K562 (cell line): Measurements from ENCODE around the gene LCE1E. TPM values are rescaled to one million over a fixed set of nuclear protein-coding genes. Genes with fewer than 3 reads are reported as not detected.

Source experiments
- ATAC-seq: fragments of 200-7000 bp; cut with Tn5 transposase; 3 replicates; pipeline ENCODE4 v1.9.1; 2020; ENCODE audit warnings: moderate library complexity
- BruUV-seq: library from RNA; stranded (reverse); fragments of 400-500 nt; replicated peaks from 2 replicates; lab custom pipeline; 2021; lab: Mats Ljungman, UMichigan
- CTCF ChIA-PET: fragments of 300-600 bp; formaldehyde crosslinking; extraction: SDS; loops from one replicate; lab custom pipeline; 2021; ENCODE audit warnings: low intra/inter-chr PET ratio; lab: Yijun Ruan, JAX
- POLR2A ChIA-PET: fragments of 300-600, 350-650 bp; sonication (Branson Sonifier 250); formaldehyde crosslinking; extraction: SDS; loops from one replicate; lab custom pipeline; 2021; ENCODE audit warnings: antibody characterized with exemption, inconsistent platforms; lab: Yijun Ruan, JAX
- DNase-seq, 4 experiments: peaks; one replicate each; pipeline versions ENCODE4 v3.0.0 to v3.0.0-alpha.2; 2011 to 2018; ENCODE audit warnings: low spot score in 3 of 4, mixed read lengths in 3 of 4; ENCODE audit errors: extremely low read depth in 1 of 4
- FAIRE-seq: peaks from 2 replicates; lab custom pipeline; 2011; peaks lifted over from hg19 to GRCh38; lab: Jason Lieb, UNC
- H2AFZ ChIP-seq: 2 replicates; pipeline ENCODE4 v1.6.0; 2011; ENCODE audit warnings: low read depth, low read length, control low read depth, inconsistent platforms
- H3K27ac ChIP-seq: fragments of 200-600 bp; 3 replicates; pipeline ENCODE4 v1.8.0; 2011; ENCODE audit warnings: low read depth, mild to moderate bottlenecking, control low read depth, inconsistent platforms, low read length, moderate library complexity, mixed read lengths; ENCODE audit errors: extremely low read depth
- H3K27me3 ChIP-seq, 2 experiments: fragments of 300-600 bp in 1 of 2; 2 replicates in 1 of 2; 3 replicates in 1 of 2; pipeline versions ENCODE4 v1.6.0 to v1.8.0; 2011; ENCODE audit warnings: inconsistent platforms in 2 of 2, low read length in 2 of 2, mild to moderate bottlenecking in 1 of 2, mixed read lengths in 1 of 2, moderate library complexity in 1 of 2; ENCODE audit not compliant: control insufficient read depth in 2 of 2, insufficient read depth in 2 of 2
- H3K36me3 ChIP-seq: fragments of 300-600 bp; 3 replicates; pipeline ENCODE4 v1.8.0; 2011; ENCODE audit warnings: mild to moderate bottlenecking, low read length, inconsistent platforms; ENCODE audit not compliant: control insufficient read depth, insufficient read depth
- H3K4me1 ChIP-seq, 2 experiments: fragments of 200-600 bp in 1 of 2; replicated peaks in 1 of 2; 2 replicates in 1 of 2; 3 replicates in 1 of 2; pipeline versions ENCODE4 v1.5.1 to v1.8.0; 2011; ENCODE audit warnings: inconsistent platforms in 2 of 2, low read length in 2 of 2, mild to moderate bottlenecking in 1 of 2, mixed read lengths in 1 of 2, moderate library complexity in 1 of 2; ENCODE audit not compliant: control insufficient read depth in 2 of 2, insufficient read depth in 2 of 2
- H3K4me2 ChIP-seq: 2 replicates; pipeline ENCODE4 v1.6.1; 2011; ENCODE audit warnings: low read length, control low read depth, inconsistent platforms, mixed read lengths; ENCODE audit not compliant: insufficient read depth
- H3K4me3 ChIP-seq: fragments of 200-600 bp; sonication (generic), shearing (Covaris generic); 2 replicates; pipeline ENCODE4 v1.5.1; 2016; ENCODE audit warnings: control low read depth, inconsistent platforms
- H3K79me2 ChIP-seq: fragments of 200-600 bp; 3 replicates; pipeline ENCODE4 v1.8.0; 2011; ENCODE audit warnings: low read length, inconsistent platforms; ENCODE audit not compliant: control insufficient read depth, insufficient read depth
- H3K9ac ChIP-seq, 2 experiments: 2 replicates each; pipeline versions ENCODE4 v1.6.0 to v1.6.1; 2011; ENCODE audit warnings: low read depth in 2 of 2, low read length in 2 of 2, control low read depth in 1 of 2, inconsistent platforms in 1 of 2, mild to moderate bottlenecking in 1 of 2, mixed read lengths in 1 of 2; ENCODE audit not compliant: insufficient read depth in 1 of 2
- H3K9me1 ChIP-seq: one replicate; pipeline ENCODE4 v1.6.0; 2011; ENCODE audit warnings: inconsistent platforms, mild to moderate bottlenecking, low read length, moderate library complexity; ENCODE audit not compliant: control insufficient read depth, insufficient read depth
- H3K9me3 ChIP-seq: replicated peaks from 2 replicates; pipeline ENCODE4 v1.5.1; 2011; ENCODE audit warnings: low read depth, low read length, inconsistent platforms; ENCODE audit not compliant: control insufficient read depth, insufficient read depth
- H4K20me1 ChIP-seq: replicated peaks from 2 replicates; pipeline ENCODE4 v1.6.1; 2011; ENCODE audit warnings: low read length, inconsistent platforms, mixed read lengths; ENCODE audit not compliant: control insufficient read depth, insufficient read depth
- CEBPG ChIP-seq, 3 experiments: fragments of 200-800 bp in 1 of 3; sonication (Bioruptor generic) in 1 of 3; sonication (generic) in 1 of 3; formaldehyde crosslinking in 1 of 3; IDR thresholded peaks in 2 of 3; conservative IDR thresholded peaks in 1 of 3; 2 replicates each; pipeline versions ENCODE4 v1.6.1 to v1.8.0; 2016 to 2022; ENCODE audit warnings: missing compliant biosample characterization in 2 of 3, missing genetic modification characterization in 2 of 3, mild to moderate bottlenecking in 1 of 3, missing genetic modification reagents in 1 of 3
- ELF4 ChIP-seq: fragments of 450-650 bp; formaldehyde crosslinking; IDR thresholded peaks from 2 replicates; pipeline ENCODE4 v1.4.0; 2022; ENCODE audit warnings: missing genetic modification characterization
- EZH2 ChIP-seq: IDR thresholded peaks from 2 replicates; pipeline ENCODE4 v1.6.1; 2012; ENCODE audit warnings: low read depth, mild to moderate bottlenecking, inconsistent platforms, low read length, borderline replicate concordance
- MED1 ChIP-seq: sonication (generic); formaldehyde crosslinking; IDR thresholded peaks from 2 replicates; pipeline ENCODE4 v1.8.1; 2023; ENCODE audit warnings: missing genetic modification reagents, borderline replicate concordance
- OTX1 ChIP-seq: fragments of 450-650 bp; formaldehyde crosslinking; IDR thresholded peaks from 2 replicates; pipeline ENCODE4 v1.4.0; 2022; ENCODE audit warnings: mild to moderate bottlenecking
- POLR2G ChIP-seq: fragments of 200-400 bp; formaldehyde crosslinking; IDR thresholded peaks from 2 replicates; pipeline ENCODE4 v1.6.1; 2017; ENCODE audit warnings: low read depth, mild to moderate bottlenecking, antibody characterized with exemption, low read length, moderate library complexity
- RAD21 ChIP-seq, 2 experiments: fragments of 250-450 bp in 1 of 2; fragments of 450-650 bp in 1 of 2; sonication (Bioruptor Pico) in 1 of 2; formaldehyde crosslinking in 1 of 2; IDR thresholded peaks in 1 of 2; conservative IDR thresholded peaks in 1 of 2; 2 replicates each; pipeline versions ENCODE4 v1.4.0 to v1.8.0; 2020 to 2022; ENCODE audit warnings: mild to moderate bottlenecking in 2 of 2, moderate library complexity in 1 of 2
- ZNF584 ChIP-seq: fragments of 200-800 bp; sonication (Bioruptor generic); IDR thresholded peaks from 2 replicates; pipeline ENCODE4 v1.6.1; 2016; ENCODE audit warnings: low read depth, mild to moderate bottlenecking, missing genetic modification characterization, missing compliant biosample characterization
- WGBS: fragments of 100-300 bp; shearing (Covaris generic); methylation state at CpG from one replicate; pipeline ENCODE4 v1.1.6; 2016; ENCODE audit warnings: low coverage, mixed read lengths; ENCODE audit not compliant: insufficient coverage; ENCODE audit errors: missing lambda C conversion rate; 5-methylcytosine and 5-hydroxymethylcytosine counted together
- in situ Hi-C: fragments of 300-500 bp; cut with MboI; formaldehyde crosslinking; loops from 4 replicates; pipeline ENCODE4 v1.15.0; 2018; ENCODE audit warnings: inconsistent platforms, mixed read lengths
- intact Hi-C: fragments of 100-400 bp; cut with micrococcal nuclease; formaldehyde crosslinking; loops from 2 replicates; pipeline ENCODE4 v1.14.2; 2022
- polyA plus RNA-seq, 8 experiments: library from polyadenylated mRNA; depleted of rRNA in 4 of 8; stranded (reverse) in 5 of 8; unstranded in 3 of 8; fragments of >200 nt; fragmentation: Nextera tagmentation in 2 of 8; fragmentation: Illumina TruSeq in 1 of 8; extraction: Ambion mirVana in 2 of 8; extraction: Trizol in 1 of 8; gene quantifications; 2 replicates each; pipeline versions ENCODE4 v1.2.1 to v1.2.3, GENCODE V29; 2011 to 2014; ENCODE audit warnings: inconsistent platforms in 1 of 8, missing spikeins in 1 of 8
- total RNA-seq, 7 experiments: library from RNA; depleted of rRNA in 6 of 7; stranded (reverse); fragments of >200 nt in 6 of 7; fragmentation: Illumina TruSeq in 2 of 7; extraction: Trizol in 2 of 7; gene quantifications; 2 replicates each; pipeline versions ENCODE4 v1.2.1 to v1.2.3, GENCODE V29; 2011 to 2021; ENCODE audit warnings: low replicate concordance in 1 of 7
- TF ChIP-seq, protein P1 (sequence below): fragments of 450-650 bp; conservative IDR thresholded peaks from 2 replicates; pipeline ENCODE4 v1.6.1; 2016; ENCODE audit warnings: missing genetic modification characterization, low read depth, mild to moderate bottlenecking, control low read depth, missing compliant biosample characterization
- TF ChIP-seq, protein P2 (sequence below), 3 experiments: IDR thresholded peaks in 2 of 3; conservative IDR thresholded peaks in 1 of 3; 2 replicates each; pipeline ENCODE4 v1.5.1; 2011 to 2012; ENCODE audit warnings: low read length in 3 of 3, mild to moderate bottlenecking in 3 of 3, control low read depth in 2 of 3, improper control_type of control experiment in 1 of 3, inconsistent platforms in 1 of 3, low read depth in 1 of 3, mixed read lengths in 1 of 3, moderate library complexity in 1 of 3; ENCODE audit not compliant: insufficient read depth in 2 of 3
- TF ChIP-seq, protein P3 (sequence below), 2 experiments: fragments of 450-650 bp; IDR thresholded peaks; 2 replicates each; pipeline ENCODE4 v1.6.1; 2018; ENCODE audit warnings: mild to moderate bottlenecking in 2 of 2, low read depth in 1 of 2; ENCODE audit not compliant: partially characterized antibody in 2 of 2

LCE1E gene
- total and polyA plus RNA-seq, 9 of the 15 experiments (the other 6 are each of a cell fraction or from before 2014, with no cell fraction given): not detected

GRCh38 chr1:152776361-152776760, 9.7 kb upstream of the LCE1E start (continued):
- no peak for TF ChIP-seq CEBPG (CRISPR knock-in tag; IDR thresholded peaks at IDR 0.05)
- no peak for TF ChIP-seq CEBPG (tag; conservative IDR thresholded peaks at IDR 0.05 in 1 of 2, IDR thresholded peaks at IDR 0.05 in 1 of 2)
- no peak for TF ChIP-seq MED1 (CRISPR knock-in tag)
- no peak for TF ChIP-seq EZH2
- no peak for TF ChIP-seq ZNF584 (CRISPR knock-in tag)
- TF ChIP-seq, protein P1, sequence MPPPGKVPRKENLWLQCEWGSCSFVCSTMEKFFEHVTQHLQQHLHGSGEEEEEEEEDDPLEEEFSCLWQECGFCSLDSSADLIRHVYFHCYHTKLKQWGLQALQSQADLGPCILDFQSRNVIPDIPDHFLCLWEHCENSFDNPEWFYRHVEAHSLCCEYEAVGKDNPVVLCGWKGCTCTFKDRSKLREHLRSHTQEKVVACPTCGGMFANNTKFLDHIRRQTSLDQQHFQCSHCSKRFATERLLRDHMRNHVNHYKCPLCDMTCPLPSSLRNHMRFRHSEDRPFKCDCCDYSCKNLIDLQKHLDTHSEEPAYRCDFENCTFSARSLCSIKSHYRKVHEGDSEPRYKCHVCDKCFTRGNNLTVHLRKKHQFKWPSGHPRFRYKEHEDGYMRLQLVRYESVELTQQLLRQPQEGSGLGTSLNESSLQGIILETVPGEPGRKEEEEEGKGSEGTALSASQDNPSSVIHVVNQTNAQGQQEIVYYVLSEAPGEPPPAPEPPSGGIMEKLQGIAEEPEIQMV: no peak
- no peak for TF ChIP-seq POLR2G
- no peak for TF ChIP-seq OTX1 (CRISPR knock-in tag)
- no peak for TF ChIP-seq ELF4

DNA sequence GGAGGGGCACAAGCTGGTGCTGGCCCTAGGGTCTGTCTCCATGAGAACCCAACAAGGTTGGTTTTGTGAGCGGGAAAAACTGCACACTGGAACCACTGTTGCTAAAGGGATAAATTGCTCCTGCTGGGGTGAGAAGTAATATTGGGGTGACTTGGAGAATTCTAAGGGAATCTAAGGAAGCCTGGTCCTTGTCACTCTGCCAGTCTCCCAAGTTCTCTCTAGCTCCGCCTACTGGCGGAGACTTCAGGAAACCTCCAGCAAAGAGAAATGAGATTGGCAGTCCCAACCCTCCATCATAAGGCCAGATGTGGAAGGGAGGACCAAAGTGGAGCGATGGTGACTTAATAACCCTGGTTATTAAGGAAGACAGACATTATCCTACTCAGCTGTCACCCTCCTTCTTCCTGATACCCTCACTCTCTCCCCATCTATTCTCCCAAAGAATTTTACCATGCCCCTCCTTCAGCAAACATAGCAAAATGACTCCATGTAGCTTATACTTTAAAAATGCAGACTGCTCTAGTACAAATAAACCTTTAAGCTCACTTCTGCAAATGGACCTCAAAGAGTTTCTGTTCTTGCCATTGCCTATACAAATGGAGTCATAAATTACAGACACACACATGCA, 8.4 kb upstream of the LCE1E start:
- POLR2A ChIA-PET: interaction anchor here (0.7 to 0.9 kb wide), 2 partner anchors 11 to 119 kb away, joined by 4 read pairs; no protein-coding TSS in a partner anchor
- WGBS: 0% methylated on average over 3 of the region's 4 CpGs
- TF ChIP-seq, protein P2, sequence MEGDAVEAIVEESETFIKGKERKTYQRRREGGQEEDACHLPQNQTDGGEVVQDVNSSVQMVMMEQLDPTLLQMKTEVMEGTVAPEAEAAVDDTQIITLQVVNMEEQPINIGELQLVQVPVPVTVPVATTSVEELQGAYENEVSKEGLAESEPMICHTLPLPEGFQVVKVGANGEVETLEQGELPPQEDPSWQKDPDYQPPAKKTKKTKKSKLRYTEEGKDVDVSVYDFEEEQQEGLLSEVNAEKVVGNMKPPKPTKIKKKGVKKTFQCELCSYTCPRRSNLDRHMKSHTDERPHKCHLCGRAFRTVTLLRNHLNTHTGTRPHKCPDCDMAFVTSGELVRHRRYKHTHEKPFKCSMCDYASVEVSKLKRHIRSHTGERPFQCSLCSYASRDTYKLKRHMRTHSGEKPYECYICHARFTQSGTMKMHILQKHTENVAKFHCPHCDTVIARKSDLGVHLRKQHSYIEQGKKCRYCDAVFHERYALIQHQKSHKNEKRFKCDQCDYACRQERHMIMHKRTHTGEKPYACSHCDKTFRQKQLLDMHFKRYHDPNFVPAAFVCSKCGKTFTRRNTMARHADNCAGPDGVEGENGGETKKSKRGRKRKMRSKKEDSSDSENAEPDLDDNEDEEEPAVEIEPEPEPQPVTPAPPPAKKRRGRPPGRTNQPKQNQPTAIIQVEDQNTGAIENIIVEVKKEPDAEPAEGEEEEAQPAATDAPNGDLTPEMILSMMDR (IDR thresholded peaks at IDR 0.05 in 2 of 3, conservative IDR thresholded peaks at IDR 0.05 in 1 of 3; ENCODE audit: insufficient read depth in 2 of 3, low read depth in 1 of 3, low read length in 3 of 3): peak; percentile 56 to 68 (median 67)
- peak in 1 of 2 experiments; percentile 35; a peak in 2 of 4 replicates for TF ChIP-seq RAD21 (CRISPR knock-in tag; conservative IDR thresholded peaks at IDR 0.05 in 1 of 2, IDR thresholded peaks at IDR 0.05 in 1 of 2)
- TF ChIP-seq, protein P3, sequence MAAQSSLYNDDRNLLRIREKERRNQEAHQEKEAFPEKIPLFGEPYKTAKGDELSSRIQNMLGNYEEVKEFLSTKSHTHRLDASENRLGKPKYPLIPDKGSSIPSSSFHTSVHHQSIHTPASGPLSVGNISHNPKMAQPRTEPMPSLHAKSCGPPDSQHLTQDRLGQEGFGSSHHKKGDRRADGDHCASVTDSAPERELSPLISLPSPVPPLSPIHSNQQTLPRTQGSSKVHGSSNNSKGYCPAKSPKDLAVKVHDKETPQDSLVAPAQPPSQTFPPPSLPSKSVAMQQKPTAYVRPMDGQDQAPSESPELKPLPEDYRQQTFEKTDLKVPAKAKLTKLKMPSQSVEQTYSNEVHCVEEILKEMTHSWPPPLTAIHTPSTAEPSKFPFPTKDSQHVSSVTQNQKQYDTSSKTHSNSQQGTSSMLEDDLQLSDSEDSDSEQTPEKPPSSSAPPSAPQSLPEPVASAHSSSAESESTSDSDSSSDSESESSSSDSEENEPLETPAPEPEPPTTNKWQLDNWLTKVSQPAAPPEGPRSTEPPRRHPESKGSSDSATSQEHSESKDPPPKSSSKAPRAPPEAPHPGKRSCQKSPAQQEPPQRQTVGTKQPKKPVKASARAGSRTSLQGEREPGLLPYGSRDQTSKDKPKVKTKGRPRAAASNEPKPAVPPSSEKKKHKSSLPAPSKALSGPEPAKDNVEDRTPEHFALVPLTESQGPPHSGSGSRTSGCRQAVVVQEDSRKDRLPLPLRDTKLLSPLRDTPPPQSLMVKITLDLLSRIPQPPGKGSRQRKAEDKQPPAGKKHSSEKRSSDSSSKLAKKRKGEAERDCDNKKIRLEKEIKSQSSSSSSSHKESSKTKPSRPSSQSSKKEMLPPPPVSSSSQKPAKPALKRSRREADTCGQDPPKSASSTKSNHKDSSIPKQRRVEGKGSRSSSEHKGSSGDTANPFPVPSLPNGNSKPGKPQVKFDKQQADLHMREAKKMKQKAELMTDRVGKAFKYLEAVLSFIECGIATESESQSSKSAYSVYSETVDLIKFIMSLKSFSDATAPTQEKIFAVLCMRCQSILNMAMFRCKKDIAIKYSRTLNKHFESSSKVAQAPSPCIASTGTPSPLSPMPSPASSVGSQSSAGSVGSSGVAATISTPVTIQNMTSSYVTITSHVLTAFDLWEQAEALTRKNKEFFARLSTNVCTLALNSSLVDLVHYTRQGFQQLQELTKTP (IDR thresholded peaks at IDR 0.05; ENCODE audit: low read depth in 1 of 2, partially characterized antibody in 2 of 2): no peak

More for the DNA sequence above, 8.4 kb upstream of the LCE1E start:
- Histone ChIP-seq H2AFZ (no peak overlapping the region), H4K20me1 (no peaks in the 10 kb centered on the region), H3K4me1 (no peaks in the 10 kb centered on the region), H3K9me1 (no peaks in the 10 kb centered on the region), H3K4me3 (no peak overlapping the region), H3K79me2 (no peaks in the 10 kb centered on the region), H3K4me2 (no peak overlapping the region), H3K36me3 (no peaks in the 10 kb centered on the region), H3K27ac (no peak overlapping the region), H3K27me3 (no peaks in the 10 kb centered on the region), H3K9me3 (no peaks in the 10 kb centered on the region), H3K9ac (no peak overlapping the region)
- in situ Hi-C loops (no loop called here), intact Hi-C loops (loop anchor here (1.0 kb wide), 1 partner anchor 123 kb away; no protein-coding TSS in a partner anchor)
- no TSS peak for BruUV-seq
- DNase-seq (peak; percentile 35 to 65 (median 42)), ATAC-seq (peak; percentile 72), FAIRE-seq (peak; percentile 32)
- CTCF ChIA-PET: no interaction called here
